ACC112 (cell line): ENCODE results near the gene TMEM236.

Source experiments
- H2AFZ ChIP-seq: fragments of 200-600 bp; sonication (generic); one replicate; pipeline ENCODE4 v1.6.0; 2017; ENCODE audit warnings: antibody characterized with exemption, low read length; ENCODE audit not compliant: unreplicated experiment
- H3K27ac ChIP-seq: fragments of 200-600 bp; sonication (generic); 2 replicates; pipeline ENCODE4 v1.5.1; 2014; ENCODE audit warnings: low read depth, mild to moderate bottlenecking, antibody characterized with exemption, low read length, moderate library complexity
- H3K27me3 ChIP-seq: fragments of 200-600 bp; sonication (generic); 2 replicates; pipeline ENCODE4 v1.6.1; 2014; ENCODE audit warnings: mild to moderate bottlenecking, antibody characterized with exemption, low read length, moderate library complexity, mixed read lengths; ENCODE audit not compliant: insufficient read depth
- H3K36me3 ChIP-seq: fragments of 200-600 bp; sonication (generic); 2 replicates; pipeline ENCODE4 v1.6.1; 2016; ENCODE audit warnings: mild to moderate bottlenecking, antibody characterized with exemption, low read length, moderate library complexity, mixed read lengths; ENCODE audit not compliant: insufficient read depth
- H3K4me1 ChIP-seq: fragments of 200-600 bp; sonication (generic); one replicate; pipeline ENCODE4 v1.6.1; 2016; ENCODE audit warnings: low read length, mixed read lengths; ENCODE audit not compliant: insufficient read depth, unreplicated experiment, control insufficient read depth
- H3K4me3 ChIP-seq: fragments of 200-600 bp; sonication (generic); 2 replicates; pipeline ENCODE4 v1.5.1; 2014; ENCODE audit warnings: mild to moderate bottlenecking, low read depth, low read length
- H3K79me2 ChIP-seq: fragments of 200-600 bp; sonication (generic); one replicate; pipeline ENCODE4 v1.6.0; 2016; ENCODE audit warnings: low read length; ENCODE audit not compliant: control insufficient read depth, unreplicated experiment, insufficient read depth

The TMEM236 gene

GRCh38 chr10:17787087-17787961 lies 35.3 kb downstream of the TMEM236 start:
- H3K79me2 ChIP-seq: no peaks in the 10 kb centered on the region
- no peaks in the 10 kb centered on the region for H3K36me3 ChIP-seq
- no peak overlapping the region for H3K27ac ChIP-seq
- no peaks in the 10 kb centered on the region for H3K27me3 ChIP-seq
- H3K4me3 ChIP-seq: no peak overlapping the region
- no peak overlapping the region for H2AFZ ChIP-seq
- peaks cover 36% of the 10 kb centered on the region for H3K4me1 ChIP-seq

- H3K27me3 ChIP-seq: no peaks in the 10 kb centered on the region
- H3K27ac ChIP-seq: no peak overlapping the region
- H2AFZ ChIP-seq: no peak overlapping the region
- no peaks in the 10 kb centered on the region for H3K79me2 ChIP-seq
- H3K4me1 ChIP-seq: peaks cover 29% of the 10 kb centered on the region
- no peak overlapping the region for H3K4me3 ChIP-seq
- H3K36me3 ChIP-seq: no peaks in the 10 kb centered on the region
Observed at GRCh38 chr10:17788646-17789045, 36.6 kb downstream of the TMEM236 start.

- Histone ChIP-seq H3K36me3 (no peaks in the 10 kb centered on the region), H3K27ac (no peak overlapping the region), H3K79me2 (no peaks in the 10 kb centered on the region), H3K27me3 (no peaks in the 10 kb centered on the region), H3K4me3 (no peak overlapping the region), H2AFZ (no peak overlapping the region), H3K4me1 (peaks cover 22% of the 10 kb centered on the region)
Observed at GRCh38 chr10:17789396-17789795, 37.4 kb downstream of the TMEM236 start.

GRCh38 chr10:17790651-17791050 lies 38.6 kb downstream of the TMEM236 start:
- H3K27me3 ChIP-seq: no peaks in the 10 kb centered on the region
- no peaks in the 10 kb centered on the region for H3K36me3 ChIP-seq
- peaks cover 9% of the 10 kb centered on the region for H3K4me1 ChIP-seq
- H3K27ac ChIP-seq: no peak overlapping the region
- H3K4me3 ChIP-seq: no peak overlapping the region
- no peak overlapping the region for H2AFZ ChIP-seq
- H3K79me2 ChIP-seq: no peaks in the 10 kb centered on the region

- no peak overlapping the region for H2AFZ ChIP-seq
Observed at GRCh38 chr10:17792991-17793390, 41.0 kb downstream of the TMEM236 start.

GRCh38 chr10:17793823-17794644 lies 42.0 kb downstream of the TMEM236 start:
- Histone ChIP-seq H3K4me3 (no peak overlapping the region), H3K36me3 (no peaks in the 10 kb centered on the region), H3K27me3 (no peaks in the 10 kb centered on the region), H2AFZ (no peak overlapping the region), H3K79me2 (no peaks in the 10 kb centered on the region), H3K4me1 (no peaks in the 10 kb centered on the region), H3K27ac (no peak overlapping the region)

More at GRCh38 chr10:17792991-17793390, 41.0 kb downstream of the TMEM236 start:
- Histone ChIP-seq H3K36me3 (no peaks in the 10 kb centered on the region), H3K4me3 (no peak overlapping the region), H3K79me2 (no peaks in the 10 kb centered on the region), H3K27ac (no peak overlapping the region), H3K27me3 (no peaks in the 10 kb centered on the region), H3K4me1 (no peaks in the 10 kb centered on the region)

- Histone ChIP-seq H3K4me1 (no peaks in the 10 kb centered on the region), H3K27ac (no peak overlapping the region)
Observed at GRCh38 chr10:17795083-17795482, 43.1 kb downstream of the TMEM236 start.

GRCh38 chr10:17795813-17796594 lies 44.0 kb downstream of the TMEM236 start:
- Histone ChIP-seq H3K36me3 (no peaks in the 10 kb centered on the region), H3K27me3 (no peaks in the 10 kb centered on the region), H3K4me1 (no peaks in the 10 kb centered on the region), H3K79me2 (no peaks in the 10 kb centered on the region), H3K4me3 (no peak overlapping the region), H2AFZ (no peak overlapping the region), H3K27ac (no peak overlapping the region)

More at GRCh38 chr10:17795083-17795482, 43.1 kb downstream of the TMEM236 start:
- Histone ChIP-seq H3K27me3 (no peaks in the 10 kb centered on the region), H3K36me3 (no peaks in the 10 kb centered on the region), H2AFZ (no peak overlapping the region), H3K79me2 (no peaks in the 10 kb centered on the region), H3K4me3 (no peak overlapping the region)

- Histone ChIP-seq H2AFZ (no peak overlapping the region), H3K27me3 (no peaks in the 10 kb centered on the region), H3K4me1 (peaks cover 3% of the 10 kb centered on the region), H3K4me3 (no peak overlapping the region), H3K79me2 (no peaks in the 10 kb centered on the region), H3K36me3 (no peaks in the 10 kb centered on the region), H3K27ac (no peak overlapping the region)
Observed at GRCh38 chr10:17801507-17801906, 49.5 kb downstream of the TMEM236 start.

GRCh38 chr10:17802350-17802749 lies 50.3 kb downstream of the TMEM236 start:
- no peaks in the 10 kb centered on the region for H3K27me3 ChIP-seq
- no peaks in the 10 kb centered on the region for H3K79me2 ChIP-seq
- no peak overlapping the region for H2AFZ ChIP-seq
- H3K4me1 ChIP-seq: peaks cover 3% of the 10 kb centered on the region
- H3K36me3 ChIP-seq: no peaks in the 10 kb centered on the region
- H3K4me3 ChIP-seq: no peak overlapping the region
- no peak overlapping the region for H3K27ac ChIP-seq
